Neural cell (in vitro differentiated cells): ENCODE data around the gene BCL2. TPM values are rescaled to one million over a fixed set of nuclear protein-coding genes. Genes with fewer than 3 reads are reported as not detected.

Experiments used
- H2AFZ ChIP-seq: fragments of 200-600, 300-800 bp; sonication (generic), shearing (Covaris generic); 2 replicates; pipeline ENCODE4 v1.6.0; 2014; ENCODE audit warnings: low read depth, mild to moderate bottlenecking, antibody characterized with exemption, low read length, moderate library complexity
- H3F3A ChIP-seq: fragments of 200-600 bp; shearing (Covaris generic); 2 replicates; pipeline ENCODE4 v1.6.1; 2016; ENCODE audit warnings: mild to moderate bottlenecking, moderate library complexity, mixed read lengths, antibody characterized with exemption, low read length; ENCODE audit not compliant: insufficient read depth, poor library complexity, severe bottlenecking
- H3K27ac ChIP-seq: fragments of 200-600, 300-800 bp; sonication (generic), shearing (Covaris generic); 2 replicates; pipeline ENCODE4 v1.5.1; 2014; ENCODE audit warnings: mild to moderate bottlenecking, low read length, moderate library complexity
- H3K27me3 ChIP-seq: fragments of 300-800, 200-600 bp; sonication (generic), shearing (Covaris generic); 2 replicates; pipeline ENCODE4 v1.6.0; 2014; ENCODE audit warnings: mild to moderate bottlenecking, low read depth, low read length, moderate library complexity; ENCODE audit not compliant: insufficient read depth
- H3K36me3 ChIP-seq: fragments of 300-800, 200-600 bp; sonication (generic), shearing (Covaris generic); 2 replicates; pipeline ENCODE4 v1.5.1; 2014; ENCODE audit warnings: mild to moderate bottlenecking, antibody characterized with exemption, low read length, moderate library complexity; ENCODE audit not compliant: insufficient read depth
- H3K4me2 ChIP-seq: fragments of 300-800, 200-600 bp; sonication (generic), shearing (Covaris generic); 2 replicates; pipeline ENCODE4 v1.6.0; 2014; ENCODE audit warnings: mild to moderate bottlenecking, low read length
- H3K4me3 ChIP-seq: fragments of 300-800, 200-600 bp; sonication (generic), shearing (Covaris generic); 2 replicates; pipeline ENCODE4 v1.5.1; 2014; ENCODE audit warnings: mild to moderate bottlenecking, low read length, moderate library complexity
- H3K79me2 ChIP-seq: fragments of 200-600 bp; shearing (Covaris generic); replicated peaks from 2 replicates; pipeline ENCODE4 v1.6.0; 2014; ENCODE audit warnings: mild to moderate bottlenecking, low read length, moderate library complexity; ENCODE audit not compliant: insufficient read depth
- H3K9ac ChIP-seq: fragments of 300-800, 200-600 bp; sonication (generic), shearing (Covaris generic); 2 replicates; pipeline ENCODE4 v1.6.1; 2016; ENCODE audit warnings: mild to moderate bottlenecking, low read length, mixed read lengths
- H3K9me2 ChIP-seq: fragments of 200-600 bp; shearing (Covaris generic); 2 replicates; pipeline ENCODE4 v1.6.1; 2016; ENCODE audit warnings: mild to moderate bottlenecking, low read length, mixed read lengths; ENCODE audit not compliant: insufficient read depth
- H3K9me3 ChIP-seq: fragments of 200-600, 300-800 bp; sonication (generic), shearing (Covaris generic); 2 replicates; pipeline ENCODE4 v1.6.1; 2016; ENCODE audit warnings: mild to moderate bottlenecking, mixed run types, low read length, moderate library complexity, mixed read lengths
- H4K20me1 ChIP-seq: fragments of 200-600 bp; shearing (Covaris generic); 2 replicates; pipeline ENCODE4 v1.6.1; 2016; ENCODE audit warnings: mild to moderate bottlenecking, mixed run types; ENCODE audit not compliant: insufficient read depth
- EP300 ChIP-seq: fragments of 450-650 bp; conservative IDR thresholded peaks from 2 replicates; pipeline ENCODE4 v1.6.1; 2014; ENCODE audit warnings: antibody characterized with exemption, mild to moderate bottlenecking, moderate library complexity; ENCODE audit not compliant: poor library complexity, severe bottlenecking
- EZH2 ChIP-seq: fragments of 200-600, 300-800 bp; shearing (Covaris generic), sonication (generic); IDR thresholded peaks from 2 replicates; pipeline ENCODE4 v1.6.1; 2014; ENCODE audit warnings: antibody characterized with exemption, low read length, borderline replicate concordance, mild to moderate bottlenecking; ENCODE audit not compliant: insufficient read depth, poor library complexity, severe bottlenecking
- MXI1 ChIP-seq: fragments of 450-650 bp; conservative IDR thresholded peaks from 2 replicates; pipeline ENCODE4 v1.6.1; 2014; ENCODE audit warnings: antibody characterized with exemption, mild to moderate bottlenecking; ENCODE audit not compliant: poor library complexity, severe bottlenecking
- POLR2AphosphoS5 ChIP-seq: IDR thresholded peaks from 2 replicates; pipeline ENCODE4 v1.6.1; 2012
- RAD21 ChIP-seq: fragments of 450-650 bp; conservative IDR thresholded peaks from 2 replicates; pipeline ENCODE4 v1.6.1; 2014; ENCODE audit warnings: antibody characterized with exemption, mild to moderate bottlenecking, moderate library complexity
- SMC3 ChIP-seq: fragments of 450-650 bp; conservative IDR thresholded peaks from 2 replicates; pipeline ENCODE4 v1.6.1; 2014; ENCODE audit warnings: antibody characterized with exemption, mild to moderate bottlenecking, moderate library complexity; ENCODE audit not compliant: poor library complexity
- TAF1 ChIP-seq: IDR thresholded peaks from 2 replicates; pipeline ENCODE4 v1.6.1; 2012; ENCODE audit warnings: low read depth
- polyA plus RNA-seq: library from polyadenylated mRNA; depleted of rRNA; stranded (reverse); fragments of >200 nt; gene quantifications from 2 replicates; pipeline ENCODE4 v1.2.3, GENCODE V29; 2014
- TF ChIP-seq, protein P1 (sequence below): fragments of 450-650 bp; IDR thresholded peaks from 2 replicates; pipeline ENCODE4 v1.5.1; 2014; ENCODE audit warnings: antibody characterized with exemption, mild to moderate bottlenecking, moderate library complexity; ENCODE audit not compliant: poor library complexity, severe bottlenecking
- TF ChIP-seq, protein P2 (sequence below): IDR thresholded peaks from 2 replicates; pipeline ENCODE4 v1.6.1; 2012; ENCODE audit warnings: borderline replicate concordance

Gene BCL2
- polyA plus RNA-seq, 1 donor from 2014 or later, result 3.4 TPM

DNA sequence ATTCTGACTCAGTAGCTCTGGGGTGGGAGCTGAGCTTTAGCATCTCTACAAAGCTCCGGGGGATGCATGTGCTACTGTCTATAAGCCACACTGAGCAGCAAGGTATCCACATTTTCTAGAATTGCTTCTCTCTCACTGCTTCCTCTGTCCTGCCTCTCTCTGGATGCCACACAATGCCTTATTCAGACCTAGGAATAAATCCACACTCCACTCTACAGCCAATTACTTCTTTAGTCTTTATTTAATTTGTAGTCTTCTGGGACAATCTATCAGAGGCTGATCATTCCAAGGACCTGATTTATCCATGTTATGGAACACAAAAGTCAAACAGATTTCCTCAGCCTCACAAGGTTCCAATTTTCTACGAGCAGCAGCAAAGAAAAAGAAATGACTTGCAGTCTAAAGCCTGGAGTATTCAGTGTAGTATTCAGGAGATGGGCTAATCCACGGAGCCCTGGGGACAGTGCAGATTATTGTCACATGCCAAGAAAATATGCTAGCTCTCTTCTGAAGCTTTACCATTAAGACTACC is 4.4 kb downstream of the BCL2 start:
- Histone ChIP-seq H3K9me2 (no peaks in the 10 kb centered on the region), H3F3A (no peaks in the 10 kb centered on the region), H3K79me2 (no peaks in the 10 kb centered on the region), H3K4me2 (no peak overlapping the region), H3K36me3 (no peaks in the 10 kb centered on the region), H3K27me3 (peaks cover 24% of the 10 kb centered on the region), H2AFZ (no peak overlapping the region), H4K20me1 (no peaks in the 10 kb centered on the region), H3K9me3 (no peaks in the 10 kb centered on the region), H3K9ac (no peak overlapping the region), H3K27ac (no peak overlapping the region), H3K4me3 (no peak overlapping the region)
- TF ChIP-seq EP300 (no peak), POLR2AphosphoS5 (no peak), SMC3 (no peak), RAD21 (no peak), MXI1 (no peak), TAF1 (no peak), EZH2 (no peak)
- TF ChIP-seq, protein P1, sequence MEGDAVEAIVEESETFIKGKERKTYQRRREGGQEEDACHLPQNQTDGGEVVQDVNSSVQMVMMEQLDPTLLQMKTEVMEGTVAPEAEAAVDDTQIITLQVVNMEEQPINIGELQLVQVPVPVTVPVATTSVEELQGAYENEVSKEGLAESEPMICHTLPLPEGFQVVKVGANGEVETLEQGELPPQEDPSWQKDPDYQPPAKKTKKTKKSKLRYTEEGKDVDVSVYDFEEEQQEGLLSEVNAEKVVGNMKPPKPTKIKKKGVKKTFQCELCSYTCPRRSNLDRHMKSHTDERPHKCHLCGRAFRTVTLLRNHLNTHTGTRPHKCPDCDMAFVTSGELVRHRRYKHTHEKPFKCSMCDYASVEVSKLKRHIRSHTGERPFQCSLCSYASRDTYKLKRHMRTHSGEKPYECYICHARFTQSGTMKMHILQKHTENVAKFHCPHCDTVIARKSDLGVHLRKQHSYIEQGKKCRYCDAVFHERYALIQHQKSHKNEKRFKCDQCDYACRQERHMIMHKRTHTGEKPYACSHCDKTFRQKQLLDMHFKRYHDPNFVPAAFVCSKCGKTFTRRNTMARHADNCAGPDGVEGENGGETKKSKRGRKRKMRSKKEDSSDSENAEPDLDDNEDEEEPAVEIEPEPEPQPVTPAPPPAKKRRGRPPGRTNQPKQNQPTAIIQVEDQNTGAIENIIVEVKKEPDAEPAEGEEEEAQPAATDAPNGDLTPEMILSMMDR, result no peak
- TF ChIP-seq, protein P2, sequence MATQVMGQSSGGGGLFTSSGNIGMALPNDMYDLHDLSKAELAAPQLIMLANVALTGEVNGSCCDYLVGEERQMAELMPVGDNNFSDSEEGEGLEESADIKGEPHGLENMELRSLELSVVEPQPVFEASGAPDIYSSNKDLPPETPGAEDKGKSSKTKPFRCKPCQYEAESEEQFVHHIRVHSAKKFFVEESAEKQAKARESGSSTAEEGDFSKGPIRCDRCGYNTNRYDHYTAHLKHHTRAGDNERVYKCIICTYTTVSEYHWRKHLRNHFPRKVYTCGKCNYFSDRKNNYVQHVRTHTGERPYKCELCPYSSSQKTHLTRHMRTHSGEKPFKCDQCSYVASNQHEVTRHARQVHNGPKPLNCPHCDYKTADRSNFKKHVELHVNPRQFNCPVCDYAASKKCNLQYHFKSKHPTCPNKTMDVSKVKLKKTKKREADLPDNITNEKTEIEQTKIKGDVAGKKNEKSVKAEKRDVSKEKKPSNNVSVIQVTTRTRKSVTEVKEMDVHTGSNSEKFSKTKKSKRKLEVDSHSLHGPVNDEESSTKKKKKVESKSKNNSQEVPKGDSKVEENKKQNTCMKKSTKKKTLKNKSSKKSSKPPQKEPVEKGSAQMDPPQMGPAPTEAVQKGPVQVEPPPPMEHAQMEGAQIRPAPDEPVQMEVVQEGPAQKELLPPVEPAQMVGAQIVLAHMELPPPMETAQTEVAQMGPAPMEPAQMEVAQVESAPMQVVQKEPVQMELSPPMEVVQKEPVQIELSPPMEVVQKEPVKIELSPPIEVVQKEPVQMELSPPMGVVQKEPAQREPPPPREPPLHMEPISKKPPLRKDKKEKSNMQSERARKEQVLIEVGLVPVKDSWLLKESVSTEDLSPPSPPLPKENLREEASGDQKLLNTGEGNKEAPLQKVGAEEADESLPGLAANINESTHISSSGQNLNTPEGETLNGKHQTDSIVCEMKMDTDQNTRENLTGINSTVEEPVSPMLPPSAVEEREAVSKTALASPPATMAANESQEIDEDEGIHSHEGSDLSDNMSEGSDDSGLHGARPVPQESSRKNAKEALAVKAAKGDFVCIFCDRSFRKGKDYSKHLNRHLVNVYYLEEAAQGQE, result no peak

DNA sequence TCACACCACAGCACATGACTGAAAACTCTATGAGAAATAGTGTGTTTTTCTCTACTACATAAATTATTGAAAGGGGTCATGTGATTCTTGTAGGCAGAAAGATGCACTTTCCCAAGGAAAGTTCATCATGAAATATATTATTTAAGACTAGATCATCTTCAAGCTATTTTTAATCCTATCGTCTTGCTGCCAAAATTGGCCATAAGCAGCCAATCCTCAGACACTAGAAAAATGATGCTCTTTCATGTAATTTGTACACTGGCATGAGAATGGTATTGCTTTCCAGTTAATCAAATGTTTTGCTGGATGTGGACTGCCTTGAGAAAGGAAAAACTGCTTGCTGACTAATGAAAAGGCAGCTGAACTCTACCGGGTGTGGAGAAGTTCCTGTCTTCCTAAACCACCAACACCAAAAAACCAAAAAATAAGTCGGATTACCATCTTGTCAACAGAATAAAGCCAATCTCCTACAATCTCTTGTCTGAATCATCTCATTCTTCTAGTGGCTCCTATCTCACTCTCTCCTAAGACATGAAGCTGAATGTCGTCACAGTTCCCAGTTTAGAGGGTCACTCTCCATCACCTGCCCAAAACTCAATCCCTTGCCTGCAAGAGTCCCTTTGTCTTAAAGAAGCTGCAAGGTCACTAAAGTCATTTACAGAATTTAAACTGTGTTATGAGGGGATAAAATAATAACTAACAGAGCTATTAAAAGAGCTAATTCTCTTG is 5.3 kb downstream of the BCL2 start:
- TF ChIP-seq MXI1 (no peak), EP300 (no peak)
- H3F3A ChIP-seq, result no peaks in the 10 kb centered on the region
- no peak overlapping the region for H3K9ac ChIP-seq
- H3K36me3 ChIP-seq, result no peaks in the 10 kb centered on the region
- H3K4me2 ChIP-seq, result no peak overlapping the region
- H3K79me2 ChIP-seq, result no peaks in the 10 kb centered on the region
- no peaks in the 10 kb centered on the region for H4K20me1 ChIP-seq
- H2AFZ ChIP-seq, result no peak overlapping the region
- H3K9me2 ChIP-seq, result no peaks in the 10 kb centered on the region
- H3K9me3 ChIP-seq, result no peaks in the 10 kb centered on the region
- H3K27me3 ChIP-seq, result peaks cover 24% of the 10 kb centered on the region
- H3K27ac ChIP-seq, result no peak overlapping the region
- H3K4me3 ChIP-seq, result no peak overlapping the region
